Ecto neural progenitor cell (in vitro differentiated cells): ENCODE results near the gene SCN11A.

Experiments
- DNase-seq: peaks from one replicate; pipeline ENCODE4 v3.0.0-alpha.2; 2018; ENCODE audit warnings: low spot score

The SCN11A gene

GRCh38 chr3:39051649-39052561 is at the start of gene SCN11A, which contains the start of gene WDR48:
Gene SCN11A, minus strand, starts transcription at chr3:39051944. Its CDS starts 101,582 bp downstream, at chr3:38950362.
Gene WDR48, plus strand, starts transcription at chr3:39052016. Its CDS starts 10 bp downstream, at chr3:39052026.
- DNase-seq = peak; percentile 95

- DNase-seq = no peak
Measured at GRCh38 chr3:39101022-39101689, 49.4 kb upstream of the SCN11A start.

GRCh38 chr3:39100500-39100886 is 48.7 kb upstream of the SCN11A start:
- no peak for DNase-seq

- no peak for DNase-seq
Measured at GRCh38 chr3:39099738-39100499, 48.2 kb upstream of the SCN11A start.

- no peak for DNase-seq
Measured at GRCh38 chr3:39099242-39099641, 47.5 kb upstream of the SCN11A start.

GRCh38 chr3:39098473-39099000 is 46.8 kb upstream of the SCN11A start:
- no peak for DNase-seq

GRCh38 chr3:39097716-39098472 is 46.1 kb upstream of the SCN11A start:
- no peak for DNase-seq

- no peak for DNase-seq
Measured at GRCh38 chr3:39096775-39097174, 45.0 kb upstream of the SCN11A start.

GRCh38 chr3:39095778-39096177 is 44.0 kb upstream of the SCN11A start:
- DNase-seq = no peak

- DNase-seq = no peak
Measured at GRCh38 chr3:39094851-39095677, 43.3 kb upstream of the SCN11A start.

- no peak for DNase-seq
Measured at GRCh38 chr3:39090922-39091321, 39.2 kb upstream of the SCN11A start.

- no peak for DNase-seq
Measured at GRCh38 chr3:39088889-39089288, 37.1 kb upstream of the SCN11A start.

- no peak for DNase-seq
Measured at GRCh38 chr3:39088456-39088855, 36.7 kb upstream of the SCN11A start.

- DNase-seq = no peak
Measured at GRCh38 chr3:39086144-39086543, 34.4 kb upstream of the SCN11A start.

GRCh38 chr3:39082666-39083313 is 31.0 kb upstream of the SCN11A start:
- no peak for DNase-seq

- DNase-seq = no peak
Measured at GRCh38 chr3:39080026-39080425, 28.3 kb upstream of the SCN11A start.

- DNase-seq = no peak
Measured at GRCh38 chr3:39079530-39079929, 27.8 kb upstream of the SCN11A start.

GRCh38 chr3:39075910-39076309 is 24.2 kb upstream of the SCN11A start:
- DNase-seq = no peak

- no peak for DNase-seq
Measured at GRCh38 chr3:39068556-39068955, 16.8 kb upstream of the SCN11A start.

GRCh38 chr3:39067286-39067685 is 15.5 kb upstream of the SCN11A start:
- no peak for DNase-seq
